ENCODE data around the gene AFAP1L1. TPM values are rescaled to one million over a fixed set of nuclear protein-coding genes. Genes with fewer than 3 reads are reported as not detected.

The AFAP1L1 gene
- total and polyA plus RNA-seq, 10 of the 15 experiments (the other 5 are each of a cell fraction or from before 2014, with no cell fraction given): 0.11 TPM; not detected in 9

- FAIRE-seq (no peak), DNase-seq (ENCODE audit: low read depth, low spot score) (no peak), ATAC-seq (no peak)
- H3K4me2 ChIP-seq (ENCODE audit: control insufficient read depth, insufficient read depth): no peak overlapping the region
- ChIA-PET CTCF (interaction anchor here (1.2 to 2.6 kb wide), 6 partner anchors 8 to 259 kb away, joined by 3 to 11 read pairs (median 4); partner anchors contain the start of gene GRPEL2), RAD21 (ENCODE audit: unreplicated experiment) (interaction anchor here (0.5 to 1.3 kb wide), 2 partner anchors 11 to 39 kb away, joined by 4 to 5 read pairs; no protein-coding TSS in a partner anchor), POLR2A (interaction anchor here (1.9 kb wide), 1 partner anchor 15 kb away, joined by 9 read pairs; the partner anchor contains the start of gene GRPEL2), SMC1A (ENCODE audit: uncharacterized antibody, unreplicated experiment) (interaction anchor here (1.3 to 1.4 kb wide), 2 partner anchors 9 to 14 kb away, joined by 3 to 4 read pairs; no protein-coding TSS in a partner anchor)
- H3K4me3 ChIP-seq: no peak overlapping the region
- no peak overlapping the region for H3K27ac ChIP-seq (ENCODE audit: control insufficient read depth, insufficient read depth)
- no peak overlapping the region for H3K9ac ChIP-seq (ENCODE audit: control insufficient read depth, insufficient read depth, low read length)
- H3K27me3 ChIP-seq (replicated peaks in 1 of 2; ENCODE audit: control insufficient read depth in 2 of 2, insufficient read depth in 2 of 2, low read length in 1 of 2): no peaks in the 10 kb centered on the region
- no peaks in the 10 kb centered on the region for H3K36me3 ChIP-seq (ENCODE audit: control insufficient read depth in 2 of 2, insufficient read depth in 2 of 2, low read length in 1 of 2)
- no peak for TF ChIP-seq IRF3 (IDR thresholded peaks at IDR 0.05)
- TF ChIP-seq HCFC1 (IDR thresholded peaks at IDR 0.05; ENCODE audit: low read length): no peak
- TF ChIP-seq EED (IDR thresholded peaks at IDR 0.05; ENCODE audit: low read depth): no peak
- TF ChIP-seq ESRRA (IDR thresholded peaks at IDR 0.05; ENCODE audit: low read length): no peak
- no peak for TF ChIP-seq CEBPB (IDR thresholded peaks at IDR 0.05; ENCODE audit: borderline replicate concordance in 1 of 2, low read depth in 2 of 2, low read length in 2 of 2)
- TF ChIP-seq RAD21 (IDR thresholded peaks at IDR 0.05; ENCODE audit: insufficient read depth, low read depth, low read length): no peak
- no peak for TF ChIP-seq RFX5 (IDR thresholded peaks at IDR 0.05; ENCODE audit: low read depth, low read length)
- H3K4me1 ChIP-seq (ENCODE audit: control insufficient read depth, insufficient read depth, low read length): peaks cover 13% of the 10 kb centered on the region
- WGBS (ENCODE audit: insufficient coverage, insufficient replicate concordance, low lambda C conversion rate, missing lambda C conversion rate): 94% methylated on average over 1 of the region's 1 CpG
- in situ Hi-C loops (cut with MboI): no loop called here
- H2AFZ ChIP-seq (ENCODE audit: control insufficient read depth, low read depth, low read length): no peak overlapping the region
- H3K9me3 ChIP-seq (replicated peaks; ENCODE audit: control insufficient read depth, insufficient read depth, low read length): no peaks in the 10 kb centered on the region
- H4K20me1 ChIP-seq (ENCODE audit: control insufficient read depth, insufficient read depth): no peaks in the 10 kb centered on the region
- no TSS peak for BruUV-seq (replicated peaks)
- peaks cover 10% of the 10 kb centered on the region for H3K79me2 ChIP-seq (ENCODE audit: control insufficient read depth, insufficient read depth, low read length)
- intact Hi-C loops (cut with micrococcal nuclease; ENCODE audit: unreplicated experiment): no loop called here
These were observed 88.6 kb downstream of the AFAP1L1 start for GRCh38 chr5:149360272-149360671.

GRCh38 chr5:149362541-149362940 lies 90.9 kb downstream of the AFAP1L1 start:
- TF ChIP-seq IRF3 (IDR thresholded peaks at IDR 0.05): no peak
- Histone ChIP-seq H3K4me3 (no peak overlapping the region), H3K4me1 (ENCODE audit: control insufficient read depth, insufficient read depth, low read length) (peaks cover 9% of the 10 kb centered on the region), H3K36me3 (ENCODE audit: control insufficient read depth in 2 of 2, insufficient read depth in 2 of 2, low read length in 1 of 2) (no peaks in the 10 kb centered on the region), H3K79me2 (ENCODE audit: control insufficient read depth, insufficient read depth, low read length) (peaks cover 10% of the 10 kb centered on the region), H3K27me3 (replicated peaks in 1 of 2; ENCODE audit: control insufficient read depth in 2 of 2, insufficient read depth in 2 of 2, low read length in 1 of 2) (no peaks in the 10 kb centered on the region), H3K27ac (ENCODE audit: control insufficient read depth, insufficient read depth) (no peak overlapping the region), H4K20me1 (ENCODE audit: control insufficient read depth, insufficient read depth) (no peaks in the 10 kb centered on the region), H3K4me2 (ENCODE audit: control insufficient read depth, insufficient read depth) (no peak overlapping the region), H3K9ac (ENCODE audit: control insufficient read depth, insufficient read depth, low read length) (no peak overlapping the region), H3K9me3 (replicated peaks; ENCODE audit: control insufficient read depth, insufficient read depth, low read length) (no peaks in the 10 kb centered on the region), H2AFZ (ENCODE audit: control insufficient read depth, low read depth, low read length) (no peak overlapping the region)
- RAD21 ChIA-PET (ENCODE audit: unreplicated experiment): no interaction called here
- ATAC-seq (no peak), FAIRE-seq (no peak), DNase-seq (ENCODE audit: low read depth, low spot score) (no peak)
- CTCF ChIA-PET: interaction anchor here (1.3 kb wide), 1 partner anchor 42 kb away, joined by 4 read pairs; no protein-coding TSS in a partner anchor
- 91% methylated on average over 12 of the region's 12 CpGs for WGBS (ENCODE audit: insufficient coverage, insufficient replicate concordance, low lambda C conversion rate, missing lambda C conversion rate)
- in situ Hi-C loops (cut with MboI) (no loop called here), intact Hi-C loops (cut with micrococcal nuclease; ENCODE audit: unreplicated experiment) (no loop called here)
- BruUV-seq (replicated peaks): no TSS peak
- POLR2A ChIA-PET: no interaction called here
- SMC1A ChIA-PET (ENCODE audit: uncharacterized antibody, unreplicated experiment): no interaction called here

All from GM12878 (cell line).